Activated CD8-positive, alpha-beta memory T cell treated with anti-CD3 and anti-CD28 coated beads, Interleukin-2, amount 50 U/mL, for 4 hours (primary cell): ENCODE measurements around the gene AKT2.
A peak's percentile ranks its signal among the peaks of the same experiment; 100 is the strongest.

Source experiments
- DNase-seq: peaks from one replicate; pipeline ENCODE4 v3.0.0-alpha.2; 2020

Gene AKT2

DNA sequence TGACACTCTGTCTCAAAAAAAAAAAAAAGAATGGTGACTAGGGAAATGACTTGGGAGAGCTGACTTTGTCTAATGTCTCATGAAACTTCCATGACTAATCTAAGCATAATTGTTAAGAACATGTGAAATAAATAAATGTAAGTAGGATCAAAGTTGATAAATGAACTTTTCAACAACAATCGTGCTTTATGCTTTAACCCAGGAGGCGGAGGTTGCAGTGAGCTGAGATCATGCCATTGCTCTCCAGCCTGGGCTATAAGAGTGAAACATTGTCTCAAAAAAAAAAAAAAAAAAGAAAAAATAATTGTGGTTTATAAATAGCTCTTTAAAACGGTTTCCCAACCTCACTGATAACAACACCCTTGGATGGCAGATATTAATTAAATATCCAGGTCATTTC is 12.9 kb upstream of the AKT2 start:
- DNase-seq: no peak

DNA sequence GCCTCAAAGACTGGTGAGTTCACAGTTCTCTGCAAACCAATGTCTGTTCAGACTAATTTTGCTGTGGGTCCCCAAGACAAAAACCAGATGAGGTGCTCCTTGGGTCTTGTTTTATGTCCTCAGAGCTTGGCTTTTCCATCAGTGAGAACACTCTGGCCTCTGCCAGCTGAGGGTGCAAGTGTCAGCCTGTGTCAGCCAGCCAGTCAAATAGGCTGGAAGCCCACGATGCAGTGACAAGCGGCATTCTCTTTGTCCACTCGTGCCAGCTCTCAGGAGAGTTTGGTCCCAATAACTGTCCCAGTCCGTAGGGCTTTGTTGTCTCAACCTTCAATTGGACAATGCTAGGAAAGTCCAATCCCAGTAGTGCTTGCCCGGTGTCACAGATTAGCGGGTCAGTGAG is 9.4 kb upstream of the AKT2 start:
- no peak for DNase-seq

DNA sequence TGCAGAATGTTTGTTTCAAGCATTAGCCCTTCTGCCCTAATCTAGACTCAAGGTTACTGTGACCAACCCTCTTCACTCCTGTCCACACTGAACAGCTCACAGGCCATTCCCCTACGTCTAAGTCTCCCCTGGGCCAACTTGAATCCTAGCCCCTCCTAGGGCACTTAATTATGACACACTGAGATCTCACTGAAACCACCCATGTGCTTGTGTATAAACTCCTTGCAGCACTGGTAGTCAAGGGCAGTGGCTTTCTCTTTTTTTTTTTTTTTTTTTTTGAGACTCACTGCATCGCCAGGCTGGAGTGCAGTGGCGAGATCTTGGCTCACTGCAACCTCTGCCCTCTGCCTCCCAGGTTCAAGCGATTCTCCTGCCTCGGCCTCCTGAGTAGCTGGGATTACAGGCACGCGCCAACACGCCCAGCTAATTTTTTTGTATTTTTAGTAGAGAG is 1.9 kb upstream of the AKT2 start:
- DNase-seq: no peak

DNA sequence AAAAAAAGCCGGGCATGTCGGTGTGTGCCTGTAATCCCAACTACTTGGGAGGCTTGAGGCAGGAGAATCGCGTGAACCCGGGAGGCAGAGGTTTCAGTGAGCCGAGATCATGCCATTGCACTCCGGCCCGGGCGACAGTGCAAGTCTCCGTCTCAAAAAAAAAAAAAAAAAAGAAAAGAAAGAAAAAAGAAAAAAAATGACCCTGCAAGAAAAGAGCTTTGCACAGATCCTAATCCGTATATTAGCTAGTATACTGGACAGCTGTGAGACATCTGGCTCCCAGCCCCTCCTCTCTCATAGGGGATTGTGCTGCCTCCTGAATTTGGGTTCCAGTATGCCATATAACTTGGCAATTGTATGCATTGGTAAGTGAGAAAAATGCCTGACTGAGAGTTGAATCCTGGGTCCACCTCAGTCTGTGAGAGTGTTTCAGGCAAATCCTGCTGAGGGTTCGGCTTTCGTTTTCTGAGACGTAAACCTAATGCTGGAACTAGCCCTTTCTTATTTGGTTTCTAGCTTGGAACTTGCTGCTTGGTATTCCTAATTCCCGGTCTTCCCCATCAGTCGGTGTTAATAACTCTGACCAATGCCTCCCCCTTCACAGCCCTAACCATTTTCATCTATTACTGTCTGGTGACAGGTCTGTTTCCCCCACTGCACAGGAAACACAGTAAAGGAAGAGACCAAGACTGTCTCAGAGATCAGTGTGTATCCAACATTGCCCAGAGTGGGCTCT is 1.3 kb upstream of the AKT2 start:
- no peak for DNase-seq

DNA sequence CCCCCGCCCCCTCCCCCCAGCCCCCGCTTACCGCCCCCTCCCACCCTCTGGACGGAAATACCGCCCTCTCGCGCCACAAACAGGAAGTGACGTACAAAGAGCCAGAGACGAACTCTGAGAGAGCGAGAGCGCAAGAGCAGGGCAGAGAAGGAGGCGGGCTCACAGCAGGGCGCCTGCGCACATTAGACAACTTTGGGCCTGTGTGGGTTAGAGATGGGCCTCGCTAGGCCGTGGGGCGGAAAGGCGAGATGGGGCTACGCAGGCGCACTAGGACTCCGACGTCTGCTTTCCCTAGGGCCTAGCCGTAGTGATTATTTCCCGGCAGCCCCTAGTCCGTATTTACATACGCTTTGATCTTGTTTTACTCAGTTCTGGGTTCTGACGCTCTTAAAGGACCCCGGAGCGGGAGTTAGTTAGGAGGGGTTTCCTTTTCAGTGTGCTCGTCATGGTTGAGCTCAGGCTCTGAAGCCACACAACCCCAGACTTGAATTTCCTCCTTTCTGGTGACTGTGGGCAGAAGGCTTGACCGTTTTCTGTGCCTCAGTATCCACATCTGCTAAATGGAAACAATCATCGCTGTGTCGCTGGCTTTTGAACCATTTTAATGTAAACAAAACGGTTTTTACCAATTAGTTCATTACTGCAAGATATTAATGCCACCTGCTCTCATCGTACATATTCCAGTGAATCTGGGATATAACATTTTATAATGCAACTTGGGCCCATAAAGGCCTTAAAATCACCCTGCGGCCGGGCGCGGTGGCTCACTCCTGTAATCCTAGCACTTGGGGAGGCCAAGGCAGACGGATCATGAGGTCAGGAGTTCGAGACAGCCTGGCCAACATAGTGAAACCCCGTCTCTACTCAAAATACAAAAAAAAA is 449 bp upstream of the AKT2 start:
- peak; percentile 95 for DNase-seq

DNA sequence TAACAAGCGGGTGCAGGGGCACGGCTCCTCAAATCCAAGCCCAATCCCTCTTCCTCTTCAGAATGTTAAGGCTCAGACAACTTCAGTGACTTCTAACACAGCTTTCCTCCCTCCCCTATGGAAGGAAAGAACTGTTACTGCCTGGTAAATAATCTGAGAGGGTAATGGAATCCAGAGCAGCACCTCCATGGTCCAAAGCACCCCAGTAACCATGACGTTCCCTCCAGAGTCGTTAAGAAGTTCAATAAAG is 969 bp downstream of the AKT2 start:
- no peak for DNase-seq

DNA sequence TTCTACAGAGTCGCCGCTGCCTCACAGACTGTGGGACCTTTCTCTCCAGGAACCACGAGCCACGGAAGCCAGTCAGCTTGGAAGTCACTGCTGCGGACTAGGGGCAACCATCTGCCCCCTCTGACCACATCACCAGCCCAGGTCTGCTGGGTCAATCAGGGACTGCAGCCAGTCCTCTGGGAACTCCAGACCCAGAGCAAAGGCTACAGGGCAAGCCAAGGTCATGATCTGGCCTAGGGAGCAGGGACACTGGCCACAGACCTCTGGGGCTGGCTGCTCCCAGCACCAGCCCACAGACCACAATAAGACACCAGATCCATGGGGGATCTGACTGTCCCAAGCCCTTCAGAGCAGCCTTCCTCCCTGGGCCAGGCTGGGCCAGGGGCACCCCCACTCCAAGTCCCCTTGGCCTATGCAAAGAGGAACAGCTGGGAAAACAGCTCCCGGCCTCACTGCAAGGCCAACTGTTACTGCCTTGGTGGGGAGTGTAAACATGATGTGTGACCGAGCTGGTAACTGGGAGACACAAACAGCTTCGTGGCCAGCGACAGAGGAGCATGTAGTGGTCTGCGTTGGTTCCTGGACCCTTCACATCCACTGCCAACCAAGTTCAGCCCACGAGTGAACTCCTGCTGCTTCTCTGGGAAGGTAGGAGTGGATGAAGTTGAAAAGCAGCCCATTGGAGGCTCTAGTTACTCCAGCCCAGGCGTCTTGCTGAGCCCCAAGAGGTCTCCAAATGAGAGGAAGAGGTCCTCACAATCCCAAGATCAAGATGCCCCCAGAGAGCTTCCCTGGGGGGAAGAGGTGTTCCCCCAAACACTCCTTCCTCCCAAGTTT is 1.5 kb downstream of the AKT2 start:
- no peak for DNase-seq

DNA sequence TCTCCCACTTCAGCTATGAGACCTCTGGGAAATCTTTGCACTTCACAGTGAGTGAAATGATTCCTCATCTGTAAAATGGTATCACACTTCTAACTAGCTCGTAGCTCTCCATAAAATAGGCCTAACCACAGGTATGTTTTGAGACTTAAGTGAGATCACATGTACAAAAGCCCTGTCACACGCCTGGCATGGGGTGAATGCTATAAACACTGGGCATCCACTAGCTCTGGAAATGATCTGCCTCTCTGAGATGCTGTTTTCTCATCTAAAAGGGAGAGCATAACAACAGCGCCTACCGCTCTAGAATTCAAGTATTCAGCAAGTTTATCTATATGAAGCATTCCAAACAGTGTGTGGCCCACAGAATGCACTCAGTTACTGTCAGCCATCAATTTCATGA is 2.2 kb downstream of the AKT2 start:
- no peak for DNase-seq

DNA sequence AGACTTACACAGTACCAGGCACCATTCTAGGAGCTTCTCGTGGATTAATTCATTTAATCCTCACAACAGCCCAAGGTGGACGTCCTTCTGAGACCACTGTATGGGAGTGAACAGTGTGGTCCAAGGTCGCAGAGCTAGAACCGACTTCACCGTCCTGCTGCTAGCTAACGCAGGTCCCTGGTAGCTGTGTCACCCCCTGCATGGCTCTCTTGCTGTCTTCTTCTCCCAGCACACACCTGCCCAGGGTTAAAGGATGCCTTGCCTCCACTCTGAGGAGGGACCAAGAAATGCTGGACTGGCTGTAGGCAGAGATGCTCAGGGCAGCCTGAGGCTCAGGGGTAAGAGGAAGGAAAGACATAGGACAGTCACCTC is 3.0 kb downstream of the AKT2 start:
- DNase-seq: no peak

DNA sequence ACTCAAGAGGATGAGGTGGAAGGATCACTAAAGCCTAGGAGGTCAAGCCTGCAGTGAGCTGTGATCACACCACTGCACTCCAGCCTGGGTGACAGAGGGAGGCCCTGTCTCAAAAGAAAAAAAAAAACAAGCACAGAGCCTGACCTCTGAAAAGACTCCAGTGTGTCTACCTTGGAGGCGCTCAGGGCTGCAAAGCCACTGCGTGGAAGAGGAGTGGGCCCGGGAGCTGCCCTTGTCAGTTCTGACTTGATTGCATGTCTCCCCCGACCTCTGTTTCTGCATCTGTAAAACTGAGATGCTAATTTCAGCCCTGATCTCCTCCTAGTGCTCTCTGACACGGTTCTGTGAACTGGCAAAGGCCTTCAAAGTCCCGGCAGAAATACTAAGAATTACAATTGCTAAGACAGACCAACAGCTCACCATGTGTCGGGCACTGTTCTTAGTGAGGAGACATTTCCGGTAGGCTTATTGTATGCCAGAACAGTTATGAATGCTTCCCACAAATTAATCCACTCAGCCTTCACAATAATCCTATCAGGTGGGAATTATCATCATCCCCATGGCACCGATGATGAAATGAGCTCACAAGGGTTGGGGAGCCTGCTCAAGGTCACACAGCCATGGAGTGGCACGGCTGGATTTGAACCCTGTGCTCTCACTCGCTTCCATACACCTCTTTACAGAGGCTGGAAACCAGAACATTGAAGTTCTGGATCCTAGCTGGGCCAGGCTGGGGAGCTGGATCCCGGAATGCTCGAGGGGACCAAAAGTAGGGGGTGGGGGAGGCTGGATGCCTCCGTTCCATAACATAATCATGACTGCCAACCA is 3.5 kb downstream of the AKT2 start:
- no peak for DNase-seq

DNA sequence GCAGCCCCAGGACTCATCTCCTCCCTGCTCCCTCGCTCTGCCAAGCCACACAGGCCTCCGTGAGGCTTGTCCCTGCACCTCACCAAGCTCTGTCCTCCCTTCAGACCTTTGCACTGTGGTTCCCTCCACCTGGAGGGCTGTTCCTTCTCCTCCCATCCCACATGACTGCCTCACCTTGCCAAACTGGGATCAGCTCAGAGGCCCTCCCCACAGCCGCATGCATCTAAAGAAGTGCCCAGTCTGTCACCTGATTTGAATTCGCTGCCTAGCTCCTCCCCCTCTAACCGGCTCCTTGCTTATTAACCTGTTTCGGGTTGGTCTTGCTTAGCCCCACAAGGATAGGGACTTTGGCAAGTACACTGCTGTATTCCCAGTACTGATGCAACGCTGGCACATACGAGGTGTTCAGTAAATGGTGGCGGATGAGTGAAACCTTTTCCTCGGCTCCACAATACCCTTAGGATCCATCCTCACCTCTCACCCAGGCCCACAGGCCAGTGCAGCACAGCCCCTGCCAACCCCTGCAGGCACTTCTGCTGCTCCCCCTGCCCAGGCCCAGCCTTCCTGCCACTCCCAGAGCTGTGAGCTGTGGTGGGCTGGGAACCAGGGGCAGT is 4.4 kb downstream of the AKT2 start:
- no peak for DNase-seq

DNA sequence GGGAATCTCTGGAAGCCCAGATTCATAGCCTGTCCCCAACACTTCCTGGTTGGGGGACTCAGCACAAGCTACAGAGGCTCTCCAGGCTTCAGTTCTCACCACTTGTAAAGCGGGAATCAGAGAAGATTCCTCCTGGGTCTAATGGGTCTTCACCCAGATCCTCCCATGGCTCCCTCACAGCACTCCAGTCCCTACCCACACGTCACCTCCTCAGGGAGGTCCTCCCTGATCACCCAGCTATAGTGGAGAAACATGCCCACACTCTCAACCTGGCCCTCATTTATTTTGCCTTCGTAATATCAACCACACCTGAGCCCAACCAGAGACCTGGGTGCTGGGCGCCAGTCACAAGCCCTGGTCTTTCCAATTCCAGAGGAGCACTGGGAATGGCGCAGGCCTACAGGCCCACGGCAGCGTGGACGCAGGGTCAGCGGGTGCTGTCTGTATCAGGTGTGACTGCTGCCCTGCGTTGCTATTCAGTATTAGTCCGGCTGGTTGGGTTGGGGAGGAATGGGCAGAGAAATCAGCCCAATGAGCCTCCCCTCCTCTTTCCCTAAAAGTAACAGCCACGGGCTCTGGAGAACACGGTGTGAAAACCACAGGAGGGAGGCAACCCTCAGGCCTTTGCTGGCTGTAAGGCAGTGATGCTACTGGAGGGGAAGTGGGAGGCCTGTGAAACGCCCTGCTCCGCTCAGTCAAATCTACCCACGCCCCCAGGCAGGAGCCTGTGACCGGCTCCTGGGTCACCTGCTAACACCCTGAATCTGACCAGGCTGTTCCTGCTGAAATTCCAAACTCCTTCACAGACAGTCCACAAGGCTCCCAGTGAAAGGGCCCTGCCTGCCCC is 5.2 kb downstream of the AKT2 start:
- DNase-seq: no peak

DNA sequence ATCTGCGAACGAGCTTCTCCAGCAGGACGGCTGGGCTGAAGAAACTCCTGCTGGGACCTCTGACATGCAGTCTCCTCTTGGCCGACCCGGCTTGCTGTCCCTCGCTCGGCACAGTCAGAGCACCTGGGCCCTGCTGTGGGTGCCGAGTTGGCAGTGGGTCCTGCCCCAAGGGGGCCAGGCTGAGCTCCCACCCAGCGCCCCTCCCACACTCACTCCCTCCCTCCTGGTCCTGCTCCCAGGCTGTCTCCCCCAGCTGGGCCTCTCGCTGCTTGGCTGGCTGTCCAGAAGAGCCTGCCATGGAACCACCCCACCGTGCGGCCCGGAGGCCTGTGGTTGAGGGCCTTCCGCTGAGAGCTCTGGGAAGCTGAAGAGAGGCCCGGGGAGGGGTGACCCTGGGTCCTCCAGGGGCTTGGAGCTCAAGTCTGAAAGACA is 6.0 kb downstream of the AKT2 start:
- no peak for DNase-seq

DNA sequence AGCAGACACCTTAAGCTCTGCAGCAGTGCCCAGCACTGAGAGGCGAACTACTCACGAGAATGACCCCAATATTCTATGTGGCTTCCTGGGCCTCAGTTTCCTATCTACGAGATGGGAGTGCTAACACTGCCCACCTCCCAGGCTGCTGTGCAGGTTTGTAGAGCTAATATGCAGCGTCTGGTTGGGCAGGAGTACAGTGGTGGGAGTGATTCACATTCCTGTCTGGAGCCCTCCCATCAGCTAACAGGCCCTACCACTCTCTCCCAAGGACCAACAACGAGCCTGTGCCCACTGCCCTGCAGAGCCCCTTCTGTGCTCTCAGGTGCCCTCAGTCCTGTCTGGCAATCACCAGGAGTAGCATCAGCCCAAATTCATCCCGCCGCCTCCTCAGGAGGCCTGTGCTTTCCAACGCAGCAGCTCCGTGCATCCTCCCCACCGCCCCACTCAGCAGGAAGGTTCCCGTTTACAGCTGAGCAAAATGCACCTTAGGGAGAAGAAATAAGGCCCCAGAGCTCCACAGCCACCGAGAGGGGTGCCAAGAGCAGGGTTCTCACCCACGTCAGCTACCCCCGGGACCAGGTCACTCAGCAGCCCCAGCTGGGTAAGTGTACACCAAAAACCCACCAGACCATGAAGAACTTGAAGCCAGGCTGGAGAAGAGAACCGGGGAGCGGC is 6.6 kb downstream of the AKT2 start:
- DNase-seq: no peak

DNA sequence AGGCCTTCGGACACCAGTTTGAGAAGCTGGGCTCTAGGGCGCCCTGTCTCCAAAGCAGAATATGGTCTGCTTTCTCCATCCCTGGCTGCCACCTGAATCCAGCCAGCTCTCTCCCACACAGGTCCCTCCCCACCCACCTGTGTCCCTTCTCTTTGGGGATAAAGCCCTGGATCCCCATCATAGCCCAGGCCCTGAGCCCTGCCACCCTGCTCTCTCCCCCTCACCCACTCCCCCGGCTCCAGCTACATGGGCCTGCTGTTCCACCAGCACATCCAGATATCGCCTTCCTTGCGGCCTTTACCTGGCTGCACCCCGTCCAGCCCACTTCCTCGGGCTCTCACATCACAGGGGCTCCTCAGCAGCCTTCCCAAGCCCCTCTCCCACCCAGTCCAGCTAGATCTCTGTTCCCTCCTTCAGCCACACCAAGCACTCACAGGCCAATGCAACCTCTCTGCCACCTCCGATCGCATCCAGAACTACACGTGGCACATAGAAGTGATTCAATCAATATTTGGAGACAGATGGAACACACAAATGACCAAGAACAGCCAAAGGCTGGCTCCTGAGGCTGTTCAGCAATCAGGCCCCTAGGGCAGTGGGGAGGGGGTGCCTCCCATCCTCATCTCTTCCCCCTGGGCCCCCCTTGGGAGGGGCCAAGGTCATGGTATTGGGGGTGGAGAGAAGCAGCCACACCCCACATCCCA is 7.6 kb downstream of the AKT2 start:
- no peak for DNase-seq

DNA sequence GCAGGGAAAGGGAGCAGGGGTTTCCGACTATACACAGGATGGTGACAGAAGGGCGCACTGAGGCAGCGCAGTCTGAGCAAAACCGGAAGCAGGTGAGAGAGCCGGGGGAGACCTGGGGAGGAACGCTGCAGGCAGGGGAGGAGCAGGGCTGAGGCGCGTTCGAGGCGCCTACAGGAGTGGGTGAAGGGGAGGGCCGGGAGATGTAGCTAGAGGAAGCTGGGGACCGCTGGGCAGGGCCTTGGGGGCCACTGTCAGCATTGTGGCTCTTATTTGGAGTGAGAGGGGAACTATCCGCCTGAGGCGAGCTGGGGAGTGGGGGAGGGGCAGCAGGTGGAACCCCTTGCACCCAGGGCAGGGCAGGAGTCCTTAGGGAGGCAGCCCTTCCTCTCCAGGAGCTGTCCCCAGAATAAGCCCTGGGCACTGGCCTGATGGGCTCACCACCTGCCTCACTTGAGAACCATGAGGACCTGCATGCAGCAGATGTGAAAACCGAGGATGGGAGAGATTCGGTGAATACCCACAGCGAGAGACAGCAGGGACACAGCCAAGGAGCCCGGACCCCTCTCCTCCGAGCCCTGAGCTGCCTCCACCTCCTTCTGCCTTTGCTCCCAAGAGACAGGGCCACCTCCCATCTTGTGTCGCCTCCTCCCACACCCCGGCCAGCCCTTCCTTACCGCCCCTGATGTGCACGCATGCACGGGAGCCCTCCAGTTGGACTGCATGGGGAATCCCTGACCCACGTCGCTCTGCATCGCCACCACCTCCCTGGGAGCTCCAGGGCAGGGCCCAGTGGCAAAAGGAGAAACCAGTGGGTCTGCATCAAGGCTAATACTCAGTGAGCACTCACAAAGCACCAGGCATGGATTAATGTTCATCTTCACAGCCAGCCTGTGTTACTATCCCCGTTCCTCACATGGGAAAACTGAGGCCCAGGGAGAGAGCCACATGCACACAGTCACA is 10.3 kb downstream of the AKT2 start:
- DNase-seq: no peak

DNA sequence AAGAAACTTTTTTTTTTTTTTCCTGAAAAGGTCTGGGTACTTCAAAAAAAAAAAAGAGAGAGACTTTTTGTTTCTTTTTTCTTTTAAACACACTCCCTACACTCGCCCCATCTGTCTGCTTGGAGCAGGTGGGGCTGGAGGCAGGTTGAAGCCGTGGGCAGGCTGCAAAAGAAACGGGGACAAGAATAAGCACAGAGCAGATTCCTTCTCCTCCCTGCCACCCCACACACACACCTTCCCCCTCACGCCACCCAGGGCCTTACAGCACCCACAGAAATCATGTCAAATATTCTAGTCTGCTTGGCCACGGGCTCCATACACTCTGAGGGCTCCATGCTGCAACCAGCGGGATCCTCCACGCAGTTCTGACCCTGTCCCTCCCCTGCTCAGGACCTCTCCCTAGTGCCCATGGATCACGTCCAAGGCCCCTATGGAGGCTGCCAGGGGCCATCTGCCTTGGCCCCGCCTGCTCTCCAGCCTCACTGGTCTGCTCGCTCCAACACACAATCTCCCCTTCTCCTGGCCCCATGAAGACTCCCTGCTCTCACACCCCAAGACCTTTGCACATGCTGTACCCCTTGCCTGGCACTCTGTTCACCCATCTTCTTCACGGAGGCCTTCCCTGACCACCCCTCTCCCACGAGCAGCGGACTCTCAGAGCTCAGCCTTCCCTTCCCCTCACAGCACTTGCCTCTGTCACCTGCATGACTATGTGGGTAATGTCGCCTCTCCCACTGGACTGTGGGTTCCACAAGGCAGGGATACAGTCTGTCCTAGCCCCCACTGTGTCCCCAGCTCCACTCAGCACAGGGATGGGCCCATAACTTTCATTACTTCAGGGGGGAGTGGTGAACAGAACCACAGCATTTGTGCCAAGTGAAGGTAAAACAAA is 11.4 kb downstream of the AKT2 start:
- DNase-seq: no peak

DNA sequence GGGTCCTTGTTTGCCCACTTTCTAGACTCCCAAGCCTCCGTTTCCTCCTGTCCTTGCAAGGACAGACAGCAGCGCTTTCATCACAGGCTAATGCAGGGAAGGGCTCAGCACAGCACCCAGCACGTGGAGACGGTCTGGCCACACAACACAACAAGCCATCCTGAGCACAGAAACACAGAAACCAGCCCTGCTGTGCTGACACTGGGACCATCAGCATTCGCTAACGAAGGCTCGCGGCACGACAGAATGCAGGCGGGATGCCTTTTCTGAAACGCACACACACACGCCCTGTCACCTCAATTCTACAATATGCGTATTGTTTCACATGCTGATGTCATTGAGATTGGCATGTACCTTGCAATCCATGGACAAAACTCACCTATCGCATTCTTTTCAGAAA is 12.9 kb downstream of the AKT2 start:
- DNase-seq: no peak
